ENCODE measurements around the gene ITPRIP.

GRCh38 chr10:104348601-104349000 is 10.3 kb upstream of the ITPRIP start:
- no peak for TF ChIP-seq CTCF (IDR thresholded peaks at IDR 0.05)
- no peak for TF ChIP-seq POLR2A (IDR thresholded peaks at IDR 0.05)

Data from tibial nerve (tissue), 3 donors.